Measurements from ENCODE around the gene NTSR1.

GRCh38 chr20:62800314-62801259 is 92.0 kb downstream of the NTSR1 start:
- no peak for TF ChIP-seq CTCF (IDR thresholded peaks at IDR 0.05)
- no peak for TF ChIP-seq POLR2A (IDR thresholded peaks at IDR 0.05)

Measured in heart left ventricle (tissue), 13 donors.